HT1080 (cell line): ENCODE data around the gene C2. TPM values are rescaled to one million over a fixed set of nuclear protein-coding genes. Genes with fewer than 3 reads are reported as not detected.
"Not testable (repeated sequence)": the region's sequence is repeated elsewhere in the genome, so short reads cannot be mapped to it uniquely, and the experiment has no call there.

Source experiments
- DNase-seq: peaks from one replicate; pipeline ENCODE4 v3.0.0-alpha.2; 2015; ENCODE audit warnings: low read depth
- small RNA-seq: library from RNA; depleted of rRNA; stranded (forward); fragments of <200 nt; gene quantifications from one replicate; pipeline ENCODE3, GENCODE V24; 2014
- total RNA-seq: library from RNA; depleted of rRNA; stranded (reverse); fragments of >200 nt; shearing (Covaris generic); gene quantifications from 2 replicates; pipeline ENCODE4 v1.2.3, GENCODE V29; 2014; rRNA removed

C2 gene
- total RNA-seq, 1 experiment from 2014 or later: 0.13 TPM

DNA sequence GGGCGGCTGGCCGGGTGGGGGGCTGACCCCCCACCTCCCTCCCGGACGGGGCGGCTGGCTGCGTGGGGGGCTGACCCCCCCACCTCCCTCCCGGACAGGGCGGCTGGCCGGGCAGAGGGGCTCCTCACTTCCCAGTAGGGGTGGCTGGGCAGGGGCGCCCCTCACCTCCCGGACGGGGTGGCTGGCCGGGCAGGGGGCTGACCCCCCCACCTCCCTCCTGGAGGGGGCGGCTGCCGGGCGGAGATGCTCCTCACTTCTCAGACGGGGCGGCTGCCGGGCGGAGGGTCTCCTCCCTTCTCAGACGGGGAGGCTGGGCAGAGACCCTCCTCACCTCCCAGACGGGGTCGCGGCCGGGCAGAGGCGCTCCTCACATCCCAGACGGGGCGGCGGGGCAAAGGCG lies 48.5 kb downstream of the C2 start:
- not testable (repeated sequence) for DNase-seq

DNA sequence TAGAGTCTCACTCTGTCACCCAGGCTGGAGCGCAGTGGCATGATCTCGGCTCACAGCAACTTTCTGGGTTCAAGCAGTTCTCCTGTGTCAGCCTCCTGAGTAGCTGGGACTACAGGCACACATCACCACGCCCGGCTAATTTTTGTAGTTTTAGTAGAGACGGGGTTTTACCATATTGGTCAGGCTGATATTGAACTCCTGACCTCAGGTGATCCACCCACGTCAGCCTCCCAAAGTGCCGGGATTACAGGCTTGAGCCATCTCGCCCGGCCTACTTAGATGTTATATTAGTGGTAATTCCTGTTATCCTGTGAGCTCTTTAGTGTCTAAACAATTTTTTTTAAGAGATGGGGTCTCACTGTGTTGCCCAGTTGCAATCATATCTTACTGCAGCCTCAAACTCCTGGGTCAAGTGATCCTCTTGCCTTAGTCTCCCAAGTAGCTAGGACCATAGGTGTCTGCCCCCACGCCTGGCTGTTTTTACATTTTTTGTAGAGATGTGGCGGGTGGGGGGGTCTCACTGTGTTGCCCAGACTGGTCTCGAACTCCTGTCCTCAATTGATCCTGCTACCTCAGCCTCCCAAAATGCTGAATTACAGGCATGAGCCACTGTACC lies 50.4 kb downstream of the C2 start:
- no peak for DNase-seq

DNA sequence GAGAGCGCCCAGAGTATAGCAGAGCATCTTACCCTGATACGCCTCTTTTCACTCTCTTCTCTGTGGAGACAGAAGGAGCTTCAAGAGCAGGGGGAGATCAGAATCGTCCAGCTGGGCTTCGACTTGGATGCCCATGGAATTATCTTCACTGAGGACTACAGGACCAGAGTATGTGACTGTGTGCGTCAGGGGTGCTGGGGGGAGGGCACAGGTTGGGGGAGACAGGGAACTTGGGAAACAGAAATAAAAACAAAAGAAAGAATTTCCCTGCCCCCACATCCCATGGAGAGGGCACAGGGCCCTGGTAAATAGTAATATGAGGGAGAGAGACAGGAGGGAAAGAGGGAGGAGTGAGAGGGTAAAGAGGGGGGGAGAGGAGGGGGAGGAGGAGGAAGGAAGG lies 51.3 kb downstream of the C2 start:
- no peak for DNase-seq

DNA sequence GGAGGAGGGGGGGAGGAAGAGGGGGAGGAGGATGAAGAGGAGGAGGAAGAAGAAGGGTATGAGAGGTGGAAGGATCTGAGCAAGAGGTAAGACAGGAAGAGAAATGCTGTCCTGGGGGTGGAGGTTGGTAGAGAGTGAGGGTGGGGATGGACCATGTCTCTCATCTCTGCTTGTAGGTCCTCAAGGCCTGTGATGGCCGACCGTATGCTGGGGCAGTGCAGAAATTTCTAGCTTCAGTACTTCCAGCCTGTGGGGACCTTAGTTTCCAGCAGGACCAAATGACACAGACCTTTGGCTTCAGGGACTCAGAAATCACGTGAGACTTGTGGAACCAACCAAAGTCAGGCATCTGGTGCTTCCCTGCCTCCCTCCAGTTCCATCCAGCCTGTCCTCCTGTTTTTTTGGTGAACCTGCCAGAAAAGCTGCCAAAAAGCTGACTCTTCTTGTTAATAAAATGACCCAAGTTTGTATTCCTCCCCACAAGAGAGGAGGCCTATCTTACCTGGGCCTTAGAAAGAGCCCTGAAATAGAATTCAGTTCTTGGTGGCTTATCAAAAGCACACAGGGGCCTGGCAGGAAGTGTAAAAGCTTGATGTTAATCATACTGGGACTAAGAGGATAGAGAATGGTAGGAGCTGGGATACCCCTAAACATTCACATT lies 51.9 kb downstream of the C2 start:
- DNase-seq: no peak

DNA sequence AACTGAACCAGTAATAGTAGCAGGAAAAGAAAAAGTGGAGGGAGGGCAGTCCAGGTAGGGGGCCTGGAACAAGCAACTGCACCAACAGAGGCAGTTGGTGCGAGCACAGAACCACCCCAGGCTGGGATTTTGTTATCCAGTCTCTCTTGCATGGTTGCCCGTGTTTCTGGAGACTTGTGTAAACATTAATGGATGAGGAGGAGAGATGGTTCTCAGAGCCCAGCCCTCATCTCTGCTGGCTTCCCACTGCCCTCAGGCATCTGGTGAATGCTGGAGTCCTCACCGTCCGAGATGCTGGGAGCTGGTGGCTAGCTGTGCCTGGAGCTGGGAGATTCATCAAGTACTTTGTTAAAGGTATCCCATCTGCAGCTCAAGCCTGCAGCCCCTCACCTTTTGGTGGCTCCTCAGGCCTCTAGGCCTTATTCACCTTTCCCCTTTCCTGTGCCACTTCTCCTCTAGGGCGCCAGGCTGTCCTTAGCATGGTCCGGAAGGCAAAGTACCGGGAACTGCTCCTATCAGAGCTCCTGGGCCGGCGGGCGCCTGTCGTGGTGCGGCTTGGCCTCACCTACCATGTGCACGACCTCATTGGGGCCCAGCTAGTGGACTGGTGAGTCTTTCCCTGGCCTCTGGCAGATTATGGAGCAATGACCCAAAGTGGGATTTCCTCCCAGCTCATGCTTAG lies 52.8 kb downstream of the C2 start:
- not testable (repeated sequence) for DNase-seq

DNA sequence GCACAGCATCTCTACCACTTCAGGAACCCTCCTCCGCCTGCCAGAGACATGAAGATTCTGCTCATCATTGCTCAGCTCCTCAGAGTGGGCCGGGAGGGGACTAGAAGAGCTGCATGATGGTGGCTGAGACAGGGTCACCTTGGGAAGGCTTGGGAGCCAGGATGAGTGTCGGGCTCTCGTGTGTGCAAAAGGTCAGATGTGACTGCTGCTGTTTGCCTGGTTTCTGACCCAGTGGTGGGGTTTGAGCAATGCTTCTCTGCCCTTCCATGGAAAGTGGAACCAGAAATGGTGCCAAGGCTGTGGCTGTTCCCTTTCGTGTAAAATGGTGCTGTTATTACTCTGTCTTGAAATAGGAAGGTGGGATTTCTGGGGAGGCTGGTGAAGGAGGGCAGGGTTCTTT lies 53.5 kb downstream of the C2 start:
- DNase-seq: not testable (repeated sequence)

DNA sequence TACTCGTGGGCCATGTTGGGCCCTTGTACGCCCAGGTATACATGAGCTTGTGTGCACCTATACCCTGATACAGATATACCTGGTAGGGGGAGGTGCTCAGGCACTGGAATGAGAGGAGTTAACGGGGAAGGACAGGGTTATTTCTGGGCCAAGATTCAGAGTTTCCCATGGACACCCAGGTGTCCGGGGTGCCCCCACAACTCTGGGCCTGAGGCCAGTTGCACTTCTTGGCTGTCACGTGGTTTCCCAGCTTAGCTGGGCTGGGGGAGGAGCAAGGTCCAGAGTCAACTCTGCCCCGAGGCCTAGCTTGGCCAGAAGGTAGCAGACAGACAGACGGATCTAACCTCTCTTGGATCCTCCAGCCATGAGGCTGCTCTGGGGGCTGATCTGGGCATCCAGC lies 54.2 kb downstream of the C2 start, which contains the start of gene C4A:
C4A (plus strand) TSS at position 314 of the 400 bp plus-strand sequence; CDS start at position 365, 51 bp downstream.
- DNase-seq: not testable (repeated sequence)

DNA sequence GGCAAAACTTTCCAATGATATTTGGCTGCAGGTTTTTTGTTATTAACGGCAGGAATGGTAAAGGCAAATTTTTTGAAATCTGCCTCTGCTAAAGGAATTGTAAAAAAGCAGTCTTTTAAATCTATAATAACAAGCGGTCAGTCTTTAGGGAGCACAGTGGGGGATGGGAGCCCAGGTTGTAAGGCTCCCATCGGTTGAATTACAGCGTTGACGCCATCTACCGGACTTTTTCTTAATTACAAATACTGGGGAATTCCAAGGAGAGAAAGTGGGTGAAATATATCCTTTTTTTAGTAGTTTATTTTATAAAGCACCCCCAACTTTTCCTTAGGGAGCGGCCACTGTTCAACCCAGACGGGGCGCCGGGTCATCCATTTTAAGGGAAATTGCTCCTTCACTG lies 61.8 kb downstream of the C2 start:
- DNase-seq: not testable (repeated sequence)

DNA sequence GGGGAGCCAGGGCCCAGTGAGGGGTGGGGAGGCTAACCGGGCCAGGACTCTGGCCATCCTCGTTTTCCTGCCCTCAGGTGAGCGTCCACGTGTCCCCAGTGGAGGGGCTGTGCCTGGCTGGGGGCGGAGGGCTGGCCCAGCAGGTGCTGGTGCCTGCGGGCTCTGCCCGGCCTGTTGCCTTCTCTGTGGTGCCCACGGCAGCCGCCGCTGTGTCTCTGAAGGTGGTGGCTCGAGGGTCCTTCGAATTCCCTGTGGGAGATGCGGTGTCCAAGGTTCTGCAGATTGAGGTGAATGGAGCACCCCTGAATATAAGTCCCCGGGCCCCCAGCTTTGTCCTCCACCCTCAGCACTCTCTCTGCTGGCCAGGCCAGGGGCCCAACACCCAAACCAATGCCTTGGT lies 66.9 kb downstream of the C2 start:
- DNase-seq: not testable (repeated sequence)

Small RNA genes lying within 50 kb of the gene (small RNA-seq; reads per million reads assigned to genes)
- not detected for gene AL645922.1

Other genes starting within 250 kb of the C2 start
- gene LY6G5C, start 246.7 kb upstream of the C2 start, total RNA-seq: 0.47 and 3.6 TPM in 2 replicates
- 21.6 and 26.5 TPM in 2 replicates for gene ABHD16A, start 224.4 kb upstream of the C2 start, total RNA-seq
- gene LY6G6F, start 220.9 kb upstream of the C2 start, total RNA-seq: not detected in 2 replicates
- gene LY6G6D, start 212.4 kb upstream of the C2 start, total RNA-seq: not detected in 2 replicates
- gene LY6G6C, start 206.0 kb upstream of the C2 start, total RNA-seq: not detected in 2 replicates
- gene MPIG6B, start 204.3 kb upstream of the C2 start, total RNA-seq: not detected in 2 replicates
- gene DDAH2, start 198.4 kb upstream of the C2 start, total RNA-seq: 36.0 and 36.2 TPM in 2 replicates
- gene CLIC1, start 191.2 kb upstream of the C2 start, total RNA-seq: 1,383 and 1,400 TPM in 2 replicates
- 9.5 and 10.2 TPM in 2 replicates for gene MSH5, start 187.7 kb upstream of the C2 start, total RNA-seq
- gene SAPCD1, start 165.1 kb upstream of the C2 start, total RNA-seq: 0.64 and 3.5 TPM in 2 replicates
- 0.77 and 0.79 TPM in 2 replicates for gene VWA7, start 150.4 kb upstream of the C2 start, total RNA-seq
- gene VARS1, start 132.0 kb upstream of the C2 start, total RNA-seq: 63.0 and 76.4 TPM in 2 replicates
- gene LSM2, start 120.8 kb upstream of the C2 start, total RNA-seq: 104 and 115 TPM in 2 replicates
- gene HSPA1L, start 112.4 kb upstream of the C2 start, total RNA-seq: 0.73 and 1.3 TPM in 2 replicates
- 99.6 and 108 TPM in 2 replicates for gene HSPA1A, start 112.2 kb upstream of the C2 start, total RNA-seq
- 134 and 135 TPM in 2 replicates for gene HSPA1B, start 100.0 kb upstream of the C2 start, total RNA-seq
- gene NEU1, start 64.9 kb upstream of the C2 start, total RNA-seq: 46.3 and 49.5 TPM in 2 replicates
- gene SLC44A4, start 48.7 kb upstream of the C2 start, total RNA-seq: 0.45 TPM in 1 of 2 replicates, not detected in the other
- 56.7 and 57.5 TPM in 2 replicates for gene EHMT2, start 30.0 kb upstream of the C2 start, total RNA-seq
- 10.8 and 15.1 TPM in 2 replicates for gene ZBTB12, start 25.6 kb upstream of the C2 start, total RNA-seq
- not detected in 2 replicates for gene CFB, start 18.4 kb downstream of the C2 start, total RNA-seq
- 109 and 116 TPM in 2 replicates for gene NELFE, start 31.3 kb downstream of the C2 start, total RNA-seq
- 31.4 and 39.0 TPM in 2 replicates for gene SKIC2, start 31.5 kb downstream of the C2 start, total RNA-seq
- 25.4 and 30.1 TPM in 2 replicates for gene DXO, start 44.4 kb downstream of the C2 start, total RNA-seq
- gene C4A, start 54.3 kb downstream of the C2 start, total RNA-seq: 0.40 TPM in 1 of 2 replicates, not detected in the other
- gene C4B, start 87.1 kb downstream of the C2 start, total RNA-seq: 0.27 and 1.2 TPM in 2 replicates
- gene CYP21A2, start 110.7 kb downstream of the C2 start, total RNA-seq: not detected in 2 replicates
- 0.10 and 0.37 TPM in 2 replicates for gene TNXB, start 181.6 kb downstream of the C2 start, total RNA-seq
- gene ATF6B, start 200.5 kb downstream of the C2 start, total RNA-seq: 19.5 and 22.6 TPM in 2 replicates
- gene FKBPL, start 202.6 kb downstream of the C2 start, total RNA-seq: 10.4 and 10.5 TPM in 2 replicates
- gene PRRT1, start 224.2 kb downstream of the C2 start, total RNA-seq: 0.37 TPM in 1 of 2 replicates, not detected in the other
- 20.4 and 90.2 TPM in 2 replicates for gene PPT2, start 226.4 kb downstream of the C2 start, total RNA-seq
- gene EGFL8, start 236.9 kb downstream of the C2 start, total RNA-seq: 1.4 and 2.2 TPM in 2 replicates
- 55.3 and 89.2 TPM in 2 replicates for gene AGPAT1, start 248.4 kb downstream of the C2 start, total RNA-seq